Measurements from ENCODE around the gene CEP152. TPM values are rescaled to one million over a fixed set of nuclear protein-coding genes. Genes with fewer than 3 reads are reported as not detected.

The CEP152 gene
- total and polyA plus RNA-seq, 9 of the 15 experiments (the other 6 are each of a cell fraction or from before 2014, with no cell fraction given) = 9.9 to 43.0 (median 23.6) TPM

DNA sequence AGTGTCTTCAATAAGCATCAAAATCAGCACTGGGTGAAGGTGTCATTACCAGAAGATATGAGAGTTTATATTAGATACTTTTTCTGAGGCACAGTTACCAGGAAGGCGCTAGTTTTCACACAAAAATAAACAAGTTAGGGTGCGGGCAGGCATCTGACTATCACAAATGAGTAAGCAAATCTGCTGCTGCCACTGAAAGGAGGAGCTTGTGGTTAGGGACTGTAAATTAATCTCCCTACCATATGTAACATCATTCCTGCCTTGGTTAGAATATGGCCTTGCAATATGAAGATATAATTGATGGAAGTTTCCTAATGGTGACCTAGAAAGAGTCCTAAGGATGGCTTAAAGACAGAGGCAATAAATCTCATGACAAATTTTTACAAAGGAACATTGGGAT lies 47.5 kb upstream of the CEP152 start (continued):
- TF ChIP-seq ERF (CRISPR knock-in tag; IDR thresholded peaks at IDR 0.05) (no peak), MYC (IDR thresholded peaks at IDR 0.05; ENCODE audit: low read depth, low read length) (peak; percentile 18; the same call in 1 of the 2 replicates), MYC (CRISPR knock-in tag; IDR thresholded peaks at IDR 0.05; ENCODE audit: borderline replicate concordance, low read depth) (no peak), NFE2 (IDR thresholded peaks at IDR 0.05; ENCODE audit: low read depth) (peak; percentile 98), CBFA2T3 (IDR thresholded peaks at IDR 0.05) (peak; percentile 73), SMARCE1 (IDR thresholded peaks at IDR 0.05) (peak; percentile 58; the same call in 1 of the 2 replicates), HNRNPUL1 (IDR thresholded peaks at IDR 0.05; ENCODE audit: low read length) (no peak), U2AF2 (optimal IDR thresholded peaks at IDR 0.05; ENCODE audit: low read depth, low read length) (no peak), TAF9B (IDR thresholded peaks at IDR 0.05; ENCODE audit: partially characterized antibody) (no peak), TRIM24 (IDR thresholded peaks at IDR 0.05) (peak in 1 of 2 experiments; percentile 38; a peak in 2 of 4 replicates), ZNF75A (CRISPR knock-in tag; IDR thresholded peaks at IDR 0.05) (peak; percentile 78; the same call in 1 of the 2 replicates), ZNF184 (CRISPR knock-in tag; IDR thresholded peaks at IDR 0.05) (no peak), NR3C1 (CRISPR knock-in tag; IDR thresholded peaks at IDR 0.05) (no peak), BHLHE40 (IDR thresholded peaks at IDR 0.05; ENCODE audit: low read length) (peak; percentile 23; the same call in 1 of the 2 replicates), DDX20 (tag; IDR thresholded peaks at IDR 0.05; ENCODE audit: low read depth) (no peak), ELF1 (tag; IDR thresholded peaks at IDR 0.05) (no peak), ZNF764 (CRISPR knock-in tag; IDR thresholded peaks at IDR 0.05; ENCODE audit: low read depth) (no peak), CBX3 (IDR thresholded peaks at IDR 0.05; ENCODE audit: borderline replicate concordance in 1 of 2, low read length in 2 of 2) (no peak), TBL1XR1 (IDR thresholded peaks at IDR 0.05; ENCODE audit: low read length in 2 of 2) (peak in 1 of 2 experiments; percentile 25; a peak in 1 of 4 replicates), ILF3 (IDR thresholded peaks at IDR 0.05; ENCODE audit: borderline replicate concordance) (no peak), MAFK (IDR thresholded peaks at IDR 0.05; ENCODE audit: low read length) (peak; percentile 82)
- TF ChIP-seq, protein P1, sequence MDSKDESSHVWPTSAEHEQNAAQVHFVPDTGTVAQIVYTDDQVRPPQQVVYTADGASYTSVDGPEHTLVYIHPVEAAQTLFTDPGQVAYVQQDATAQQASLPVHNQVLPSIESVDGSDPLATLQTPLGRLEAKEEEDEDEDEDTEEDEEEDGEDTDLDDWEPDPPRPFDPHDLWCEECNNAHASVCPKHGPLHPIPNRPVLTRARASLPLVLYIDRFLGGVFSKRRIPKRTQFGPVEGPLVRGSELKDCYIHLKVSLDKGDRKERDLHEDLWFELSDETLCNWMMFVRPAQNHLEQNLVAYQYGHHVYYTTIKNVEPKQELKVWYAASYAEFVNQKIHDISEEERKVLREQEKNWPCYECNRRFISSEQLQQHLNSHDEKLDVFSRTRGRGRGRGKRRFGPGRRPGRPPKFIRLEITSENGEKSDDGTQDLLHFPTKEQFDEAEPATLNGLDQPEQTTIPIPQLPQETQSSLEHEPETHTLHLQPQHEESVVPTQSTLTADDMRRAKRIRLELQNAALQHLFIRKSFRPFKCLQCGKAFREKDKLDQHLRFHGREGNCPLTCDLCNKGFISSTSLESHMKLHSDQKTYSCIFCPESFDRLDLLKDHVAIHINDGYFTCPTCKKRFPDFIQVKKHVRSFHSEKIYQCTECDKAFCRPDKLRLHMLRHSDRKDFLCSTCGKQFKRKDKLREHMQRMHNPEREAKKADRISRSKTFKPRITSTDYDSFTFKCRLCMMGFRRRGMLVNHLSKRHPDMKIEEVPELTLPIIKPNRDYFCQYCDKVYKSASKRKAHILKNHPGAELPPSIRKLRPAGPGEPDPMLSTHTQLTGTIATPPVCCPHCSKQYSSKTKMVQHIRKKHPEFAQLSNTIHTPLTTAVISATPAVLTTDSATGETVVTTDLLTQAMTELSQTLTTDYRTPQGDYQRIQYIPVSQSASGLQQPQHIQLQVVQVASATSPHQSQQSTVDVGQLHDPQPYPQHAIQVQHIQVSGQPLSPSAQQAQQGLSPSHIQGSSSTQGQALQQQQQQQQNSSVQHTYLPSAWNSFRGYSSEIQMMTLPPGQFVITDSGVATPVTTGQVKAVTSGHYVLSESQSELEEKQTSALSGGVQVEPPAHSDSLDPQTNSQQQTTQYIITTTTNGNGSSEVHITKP (IDR thresholded peaks at IDR 0.05; ENCODE audit: partially characterized antibody) = no peak
- TF ChIP-seq, protein P2, sequence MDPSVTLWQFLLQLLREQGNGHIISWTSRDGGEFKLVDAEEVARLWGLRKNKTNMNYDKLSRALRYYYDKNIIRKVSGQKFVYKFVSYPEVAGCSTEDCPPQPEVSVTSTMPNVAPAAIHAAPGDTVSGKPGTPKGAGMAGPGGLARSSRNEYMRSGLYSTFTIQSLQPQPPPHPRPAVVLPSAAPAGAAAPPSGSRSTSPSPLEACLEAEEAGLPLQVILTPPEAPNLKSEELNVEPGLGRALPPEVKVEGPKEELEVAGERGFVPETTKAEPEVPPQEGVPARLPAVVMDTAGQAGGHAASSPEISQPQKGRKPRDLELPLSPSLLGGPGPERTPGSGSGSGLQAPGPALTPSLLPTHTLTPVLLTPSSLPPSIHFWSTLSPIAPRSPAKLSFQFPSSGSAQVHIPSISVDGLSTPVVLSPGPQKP (CRISPR knock-in tag; IDR thresholded peaks at IDR 0.05) = no peak
- TF ChIP-seq, protein P3, sequence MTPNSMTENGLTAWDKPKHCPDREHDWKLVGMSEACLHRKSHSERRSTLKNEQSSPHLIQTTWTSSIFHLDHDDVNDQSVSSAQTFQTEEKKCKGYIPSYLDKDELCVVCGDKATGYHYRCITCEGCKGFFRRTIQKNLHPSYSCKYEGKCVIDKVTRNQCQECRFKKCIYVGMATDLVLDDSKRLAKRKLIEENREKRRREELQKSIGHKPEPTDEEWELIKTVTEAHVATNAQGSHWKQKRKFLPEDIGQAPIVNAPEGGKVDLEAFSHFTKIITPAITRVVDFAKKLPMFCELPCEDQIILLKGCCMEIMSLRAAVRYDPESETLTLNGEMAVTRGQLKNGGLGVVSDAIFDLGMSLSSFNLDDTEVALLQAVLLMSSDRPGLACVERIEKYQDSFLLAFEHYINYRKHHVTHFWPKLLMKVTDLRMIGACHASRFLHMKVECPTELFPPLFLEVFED (CRISPR knock-in tag; conservative IDR thresholded peaks at IDR 0.05) = no peak
- TF ChIP-seq, protein P4, sequence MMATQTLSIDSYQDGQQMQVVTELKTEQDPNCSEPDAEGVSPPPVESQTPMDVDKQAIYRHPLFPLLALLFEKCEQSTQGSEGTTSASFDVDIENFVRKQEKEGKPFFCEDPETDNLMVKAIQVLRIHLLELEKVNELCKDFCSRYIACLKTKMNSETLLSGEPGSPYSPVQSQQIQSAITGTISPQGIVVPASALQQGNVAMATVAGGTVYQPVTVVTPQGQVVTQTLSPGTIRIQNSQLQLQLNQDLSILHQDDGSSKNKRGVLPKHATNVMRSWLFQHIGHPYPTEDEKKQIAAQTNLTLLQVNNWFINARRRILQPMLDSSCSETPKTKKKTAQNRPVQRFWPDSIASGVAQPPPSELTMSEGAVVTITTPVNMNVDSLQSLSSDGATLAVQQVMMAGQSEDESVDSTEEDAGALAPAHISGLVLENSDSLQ (IDR thresholded peaks at IDR 0.05) = peak; percentile 78
